M059J (cell line): Measurements from ENCODE around the gene POU6F2. TPM values are rescaled to one million over a fixed set of nuclear protein-coding genes. Genes with fewer than 3 reads are reported as not detected.

Source experiments
- DNase-seq: peaks from one replicate; pipeline ENCODE4 v3.0.0-alpha.2; 2012; ENCODE audit warnings: low read depth
- total RNA-seq: library from RNA; depleted of rRNA; stranded (reverse); fragments of >200 nt; shearing (Covaris generic); gene quantifications from 2 replicates; pipeline ENCODE4 v1.2.3, GENCODE V29; 2014

The POU6F2 gene
- total RNA-seq, 1 experiment from 2014 or later, result not detected

DNA sequence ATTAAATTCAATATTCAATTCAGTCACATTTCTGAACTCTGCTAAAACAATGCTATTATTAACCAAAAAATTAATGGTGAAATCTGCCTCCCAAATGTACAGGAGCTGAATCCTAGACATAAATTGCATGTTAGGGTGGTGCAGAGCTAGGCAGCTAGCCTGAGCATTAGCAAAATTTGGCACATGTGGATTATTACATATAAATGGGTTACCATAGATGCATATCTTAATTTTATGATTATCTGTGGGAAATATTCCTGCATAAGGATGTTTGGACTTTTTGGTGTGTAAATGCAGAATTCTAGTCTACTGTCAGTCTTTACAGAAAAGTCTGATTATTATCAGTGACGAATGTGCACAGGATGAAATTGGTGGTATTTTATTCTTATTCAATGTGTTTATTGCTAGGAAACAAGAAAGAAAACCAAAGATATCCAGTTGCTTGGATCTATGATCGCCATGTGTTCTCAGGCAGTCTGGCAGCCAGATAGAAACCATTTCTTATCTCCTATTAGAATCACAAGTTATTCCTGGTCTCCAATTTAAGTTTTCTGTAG, 150.7 kb downstream of the POU6F2 start:
- no peak for DNase-seq

DNA sequence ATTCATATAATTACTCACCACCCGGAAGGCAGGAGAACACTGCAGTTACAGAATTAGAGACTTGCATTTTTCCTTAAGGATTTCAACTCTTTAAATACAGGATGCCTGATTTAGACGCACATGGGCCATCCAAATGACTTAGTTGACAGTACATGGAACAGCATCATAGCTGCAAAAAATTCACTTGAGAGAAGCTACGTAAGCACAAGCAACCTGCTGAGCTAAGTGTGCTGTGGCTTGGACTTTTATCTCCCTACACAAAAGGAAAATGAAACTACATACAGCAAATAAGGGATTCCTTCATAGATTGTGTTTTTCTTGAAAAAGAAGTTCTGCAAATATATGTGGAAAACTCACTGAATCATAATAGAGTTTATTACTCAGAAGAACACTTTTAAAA, 152.6 kb downstream of the POU6F2 start:
- no peak for DNase-seq

DNA sequence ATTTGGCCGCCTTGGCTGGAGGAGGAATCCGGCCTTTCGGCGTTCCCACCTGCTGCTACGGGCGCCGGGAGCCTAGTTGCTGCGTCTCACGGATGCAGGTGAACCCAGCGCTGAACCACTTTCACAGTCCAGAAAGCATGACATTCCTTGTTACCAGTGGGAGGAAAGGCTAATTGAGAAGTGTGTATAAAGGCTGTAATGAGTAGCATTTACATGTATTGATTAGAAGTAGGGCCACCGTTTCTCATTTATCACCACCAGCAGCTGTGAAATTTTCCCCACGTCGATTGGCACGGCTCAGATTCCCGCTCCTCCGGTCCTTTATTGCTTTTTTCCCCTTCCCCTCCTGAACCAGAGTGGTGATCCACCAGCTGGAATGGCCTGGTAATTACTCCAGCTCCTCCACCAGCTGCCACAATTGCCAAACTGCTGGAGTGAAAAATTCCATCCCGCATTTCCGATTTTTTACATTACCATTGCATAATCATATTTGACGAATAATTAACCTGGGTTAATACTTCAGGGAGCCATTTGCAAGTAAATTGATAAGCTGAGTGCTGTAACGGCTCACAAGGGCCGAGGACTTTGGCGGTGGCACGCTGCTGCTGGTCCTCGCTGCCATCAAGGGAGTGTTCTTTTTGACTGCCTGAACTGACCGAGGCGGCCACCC, 153.3 kb downstream of the POU6F2 start:
- no peak for DNase-seq

DNA sequence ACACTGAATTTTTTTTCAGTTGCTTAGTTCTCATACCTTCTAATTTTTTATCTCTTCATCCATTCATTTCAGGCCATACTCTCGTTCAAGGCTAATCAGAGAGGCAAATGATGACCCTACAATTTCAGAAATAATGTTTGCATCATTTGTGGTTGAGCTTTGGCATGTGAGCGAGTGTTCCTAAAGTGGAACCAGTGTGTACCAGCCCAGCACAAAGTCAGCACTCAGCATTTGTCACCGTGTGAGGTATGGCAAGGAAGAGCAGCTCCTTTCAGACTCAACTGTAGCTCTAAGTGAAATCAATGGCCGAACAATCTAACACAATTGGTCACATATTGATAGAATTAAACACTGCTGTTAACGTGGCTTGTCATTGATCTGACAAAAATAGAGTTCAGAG, 154.6 kb downstream of the POU6F2 start:
- DNase-seq, result no peak

DNA sequence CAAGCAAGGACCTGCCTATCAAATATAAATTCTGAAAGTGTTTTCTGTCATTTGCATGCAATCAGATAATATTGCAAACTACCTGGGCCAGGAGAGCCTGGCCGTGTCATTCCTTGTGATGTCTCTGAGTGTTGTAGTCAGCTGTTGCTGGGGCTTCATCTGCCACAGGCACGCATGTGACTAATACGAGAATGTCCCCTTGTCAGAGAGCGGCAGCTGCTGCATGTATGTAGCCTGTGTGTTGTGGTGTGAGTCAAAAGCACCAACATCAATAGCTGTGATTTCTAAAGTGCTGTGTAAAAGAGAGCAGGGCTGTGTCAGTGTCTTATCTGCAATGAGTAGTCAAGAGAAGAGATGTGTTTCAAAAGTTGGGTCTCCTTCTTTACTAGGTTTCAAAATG, 155.4 kb downstream of the POU6F2 start:
- no peak for DNase-seq

DNA sequence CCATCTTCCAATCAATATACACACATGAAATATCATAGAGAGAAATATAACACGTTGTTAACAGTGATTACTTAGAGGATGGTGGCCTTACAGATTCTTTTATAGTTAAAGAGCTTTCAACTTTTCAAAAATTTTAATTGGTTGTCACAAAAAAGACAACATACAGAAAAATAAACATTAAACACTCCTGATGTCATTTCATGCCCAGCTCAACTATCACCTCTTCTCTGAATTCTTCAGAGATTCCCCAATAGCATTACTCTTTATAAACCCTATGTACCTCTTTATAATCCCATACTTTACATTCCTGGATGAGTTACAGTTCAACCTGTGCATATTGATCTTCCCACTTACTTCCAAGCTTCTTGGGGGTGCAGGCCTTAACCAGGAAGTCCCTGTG, 159.8 kb downstream of the POU6F2 start:
- DNase-seq, result no peak

DNA sequence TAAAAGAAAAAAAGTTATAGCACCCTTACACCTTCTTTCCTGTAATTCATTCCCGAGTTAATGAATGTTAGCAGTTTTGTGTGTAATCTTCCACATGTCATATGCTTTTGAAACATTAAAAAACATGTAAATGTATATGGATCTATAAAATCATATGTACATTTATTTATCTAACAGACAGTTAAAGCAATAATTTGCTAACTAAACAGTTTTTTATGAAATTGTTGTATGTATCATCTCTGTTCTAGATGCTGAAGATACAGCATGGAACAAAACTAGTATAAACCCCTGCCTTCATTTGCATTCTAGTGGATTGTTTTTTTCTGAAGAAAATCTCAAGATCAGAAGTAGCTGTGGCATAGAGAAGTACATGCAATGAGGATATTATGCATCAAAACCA, 165.0 kb downstream of the POU6F2 start:
- no peak for DNase-seq

DNA sequence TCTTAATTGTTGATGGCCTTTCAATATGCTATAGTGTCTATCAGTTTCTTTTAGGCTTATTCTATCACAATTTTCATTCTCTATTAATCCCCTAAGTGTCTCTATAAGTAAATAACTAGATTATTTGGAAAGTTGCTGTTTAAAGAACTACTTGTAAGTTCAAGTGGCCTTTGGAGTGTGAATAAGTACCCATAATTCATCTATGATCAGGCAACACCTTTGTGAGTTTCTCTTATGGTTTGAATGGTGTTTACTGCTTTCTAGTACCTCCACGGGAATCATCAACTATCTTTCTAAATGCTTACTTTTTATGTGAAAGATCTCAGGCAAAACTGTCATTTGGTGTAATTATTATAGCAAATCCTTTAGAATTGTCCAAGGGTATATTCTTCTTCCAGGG, 166.7 kb downstream of the POU6F2 start:
- DNase-seq, result no peak

DNA sequence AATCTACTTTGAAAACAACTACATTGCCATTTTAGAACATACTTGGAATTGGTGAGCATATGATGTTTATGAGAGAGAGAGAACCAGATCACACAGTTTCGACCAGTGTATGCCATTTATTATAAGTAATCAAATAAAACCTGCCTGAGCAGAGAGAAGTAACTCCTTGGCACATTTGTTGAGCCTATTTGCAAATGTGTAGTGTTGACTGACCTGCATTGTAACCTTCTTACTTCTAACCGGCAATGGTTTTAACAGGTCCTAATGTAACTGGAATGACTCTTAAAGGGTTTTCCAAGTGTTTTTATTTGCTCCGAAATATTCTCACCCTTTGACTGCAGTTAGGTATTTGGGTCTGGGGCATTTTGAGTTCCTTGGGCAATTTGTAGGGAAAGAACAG, 167.6 kb downstream of the POU6F2 start:
- no peak for DNase-seq

DNA sequence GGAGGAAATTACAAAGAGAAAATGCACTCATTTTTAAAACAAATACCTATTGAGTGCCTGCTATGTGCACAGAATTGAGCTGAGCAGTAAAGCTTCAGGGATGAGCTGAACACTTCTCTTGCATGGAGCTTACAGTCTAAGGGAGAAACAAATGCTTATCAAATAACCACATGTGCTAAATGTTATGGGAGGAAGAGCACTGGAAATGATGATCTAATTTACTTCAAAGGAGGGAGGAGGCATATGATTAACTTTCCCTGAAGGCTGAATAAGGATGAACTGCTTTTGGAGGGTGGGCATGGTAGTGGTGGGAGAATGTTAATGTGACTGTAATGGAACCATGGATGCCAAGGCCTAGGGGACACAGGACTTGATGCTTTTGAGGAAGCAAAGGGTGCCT, 168.2 kb downstream of the POU6F2 start:
- DNase-seq, result no peak

DNA sequence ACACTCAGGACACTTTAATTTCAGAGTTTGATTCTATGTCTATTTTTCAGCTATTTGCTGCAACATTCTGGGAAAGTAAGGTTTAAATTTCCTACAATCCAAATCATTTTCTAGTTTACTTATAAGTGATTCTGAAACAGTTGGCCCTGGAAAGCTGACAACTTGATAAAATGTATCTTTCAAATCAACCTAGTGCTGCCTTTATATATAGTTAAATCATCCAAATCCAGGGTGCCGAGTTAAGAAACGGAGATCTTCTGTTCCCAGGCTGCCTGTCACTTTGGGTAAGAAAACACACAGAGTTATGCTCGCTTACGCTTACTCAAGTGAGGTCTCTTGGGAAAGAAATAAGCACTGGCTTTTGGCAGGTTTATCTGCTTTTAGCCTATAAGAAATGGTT, 175.0 kb downstream of the POU6F2 start:
- no peak for DNase-seq

DNA sequence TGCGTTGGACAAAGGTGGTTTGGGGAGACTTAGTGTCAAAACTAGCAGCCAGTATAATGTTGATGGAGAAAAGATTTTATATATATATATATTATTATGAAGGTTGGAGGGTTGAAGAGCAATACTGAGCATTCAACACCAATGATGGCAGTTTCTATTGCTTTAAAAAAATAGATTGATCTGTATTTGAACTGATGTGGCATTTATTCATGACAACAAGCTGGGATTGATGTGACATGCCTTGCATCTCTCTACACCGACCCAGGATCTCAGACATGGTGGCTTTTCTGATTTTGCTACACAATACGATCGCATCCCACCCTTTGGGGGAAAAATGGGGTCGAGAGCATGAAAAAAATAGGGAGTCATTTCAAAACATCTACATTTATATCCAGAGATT, 175.4 kb downstream of the POU6F2 start:
- DNase-seq, result no peak

DNA sequence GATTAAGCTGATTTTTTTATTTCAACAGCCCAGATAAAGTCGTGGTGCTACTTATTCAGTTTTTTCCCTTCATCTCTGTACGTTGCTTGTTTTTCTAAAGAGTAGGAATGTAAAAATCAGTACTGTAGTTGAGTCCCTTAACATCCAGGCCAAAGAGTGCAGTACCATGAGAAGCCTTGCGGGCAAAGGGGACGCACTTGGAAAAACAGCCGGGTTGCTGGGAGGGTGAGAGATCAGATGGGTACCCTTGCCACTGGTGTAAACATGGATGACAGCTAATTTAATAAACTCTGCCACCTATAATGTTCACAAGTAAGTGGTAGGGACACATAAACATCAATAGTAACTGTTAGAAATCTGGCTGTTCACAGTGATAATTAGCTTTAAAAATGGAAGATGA, 175.9 kb downstream of the POU6F2 start:
- no peak for DNase-seq

DNA sequence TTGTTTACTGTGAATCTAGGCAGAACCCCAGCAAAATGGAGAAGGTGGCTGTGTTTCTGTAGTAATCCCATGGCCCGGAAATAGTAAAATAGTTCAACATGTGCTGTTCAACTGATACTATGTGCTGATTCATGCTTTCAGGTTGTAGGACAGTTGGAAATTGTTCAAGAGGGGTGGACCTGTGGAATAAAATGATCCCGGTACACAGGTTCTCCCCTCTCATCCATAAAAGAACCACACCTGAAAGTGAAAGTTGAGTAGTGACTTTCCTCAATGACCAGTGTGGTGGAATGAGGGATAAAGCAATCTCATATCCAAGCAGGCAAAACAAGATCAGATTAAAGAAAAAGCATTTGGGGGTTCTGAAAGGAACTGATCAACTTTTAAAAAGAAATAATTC, 177.1 kb downstream of the POU6F2 start:
- peak; percentile 11 for DNase-seq

DNA sequence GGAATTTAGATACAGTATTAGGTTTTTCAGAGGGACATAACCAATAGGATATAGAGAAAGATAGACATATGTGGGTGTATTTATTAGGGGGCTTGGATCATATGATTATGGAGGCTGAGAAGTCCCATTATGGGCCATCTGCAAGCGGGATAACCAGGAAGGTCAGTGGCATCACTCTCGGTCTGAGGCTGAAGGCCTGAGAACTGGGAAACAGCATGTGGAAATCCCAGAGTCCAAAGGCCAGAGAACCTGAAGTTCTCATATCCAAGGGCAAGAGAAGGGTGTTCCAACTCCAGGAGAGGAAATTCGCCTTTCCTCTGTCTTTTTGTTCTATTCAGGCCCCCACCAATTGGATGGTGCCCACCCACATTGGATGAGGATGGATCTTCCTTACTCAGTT, 180.7 kb downstream of the POU6F2 start:
- DNase-seq, result no peak

DNA sequence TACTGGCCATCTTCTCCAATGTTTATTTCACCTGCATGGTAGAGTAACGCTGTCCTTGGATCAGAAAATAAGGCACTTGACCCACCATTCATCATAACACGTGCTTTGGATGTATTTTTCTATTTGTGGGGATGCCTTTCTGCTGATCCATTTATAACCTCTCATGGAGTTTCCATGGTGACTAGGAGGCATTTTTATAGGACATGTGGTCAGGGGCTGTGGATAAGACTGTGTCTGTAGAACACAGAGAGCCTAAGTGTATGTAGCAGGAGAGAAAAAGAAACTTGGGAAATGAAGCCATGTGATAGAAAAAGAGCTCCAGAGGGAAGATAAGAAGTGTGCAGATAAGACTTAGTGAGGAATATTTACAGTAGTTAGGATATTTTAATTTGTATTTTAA, 184.2 kb downstream of the POU6F2 start:
- DNase-seq, result peak; percentile 5

DNA sequence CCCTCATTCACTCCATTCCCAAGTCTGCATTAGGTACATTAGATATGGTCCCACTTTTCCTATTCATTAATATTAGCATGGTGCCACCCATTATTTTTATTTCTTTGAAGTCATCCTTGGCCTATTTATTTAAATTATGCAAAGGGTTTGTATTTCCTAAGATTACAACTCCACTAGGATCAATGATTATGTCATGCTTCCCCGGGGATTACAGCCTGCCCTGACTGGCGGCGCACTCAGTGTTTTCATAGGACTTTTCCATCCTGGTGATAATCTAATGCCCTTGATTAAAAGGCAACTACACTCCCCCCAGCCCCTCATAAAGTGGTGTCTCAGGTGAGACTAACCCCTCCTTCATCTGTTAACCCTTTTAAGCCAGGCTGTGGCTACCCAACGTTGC, 187.2 kb downstream of the POU6F2 start:
- no peak for DNase-seq

DNA sequence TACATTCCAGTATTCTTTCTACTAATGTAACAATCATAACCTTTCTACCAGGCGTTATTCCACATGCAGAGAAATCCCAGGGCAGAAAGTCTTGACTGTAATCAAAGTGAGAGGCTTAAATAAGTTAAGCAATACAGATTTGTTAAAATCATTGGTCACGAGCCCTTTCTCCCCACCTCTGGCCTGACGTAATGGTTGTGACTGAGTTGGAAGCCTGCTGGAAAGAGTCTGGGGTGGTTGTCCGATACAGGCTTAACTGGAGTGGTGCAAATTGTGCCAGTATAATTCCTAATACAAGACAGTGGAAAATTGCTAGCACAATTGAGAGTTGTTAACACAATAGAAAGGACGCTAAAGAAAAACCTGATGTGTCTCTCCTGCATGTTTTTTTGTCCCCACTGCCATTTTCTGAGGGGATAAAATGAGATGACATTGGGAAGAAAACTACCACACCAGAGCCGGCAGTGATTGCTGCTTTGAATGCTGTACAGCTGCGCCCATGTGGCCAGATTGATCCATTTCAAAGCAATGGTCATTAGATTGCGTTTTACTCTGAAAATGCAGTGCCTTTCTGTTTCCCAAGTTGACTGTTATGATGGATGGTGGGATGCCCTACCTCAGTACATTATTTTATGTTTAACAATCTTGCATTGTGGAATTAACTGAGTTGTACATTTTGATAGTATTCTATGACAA, 190.8 kb downstream of the POU6F2 start:
- no peak for DNase-seq

DNA sequence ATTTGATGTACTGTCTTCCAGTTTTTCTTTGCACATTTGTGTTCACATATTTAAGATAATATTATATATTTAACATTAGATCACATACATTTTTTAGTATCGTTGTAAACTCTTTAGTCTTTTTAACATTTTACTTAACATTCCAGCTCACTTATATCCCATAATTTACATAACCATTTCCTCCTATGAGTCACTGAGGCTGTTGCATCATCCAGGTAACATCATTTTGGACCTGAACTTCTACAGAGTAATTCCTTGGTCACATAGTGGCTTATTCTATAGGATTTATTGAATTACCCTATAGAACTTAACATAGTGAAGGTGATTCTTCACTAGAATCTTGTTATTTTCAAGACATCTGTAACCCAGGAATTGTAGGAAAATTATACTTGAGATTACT, 194.4 kb downstream of the POU6F2 start:
- peak; percentile 33 for DNase-seq

DNA sequence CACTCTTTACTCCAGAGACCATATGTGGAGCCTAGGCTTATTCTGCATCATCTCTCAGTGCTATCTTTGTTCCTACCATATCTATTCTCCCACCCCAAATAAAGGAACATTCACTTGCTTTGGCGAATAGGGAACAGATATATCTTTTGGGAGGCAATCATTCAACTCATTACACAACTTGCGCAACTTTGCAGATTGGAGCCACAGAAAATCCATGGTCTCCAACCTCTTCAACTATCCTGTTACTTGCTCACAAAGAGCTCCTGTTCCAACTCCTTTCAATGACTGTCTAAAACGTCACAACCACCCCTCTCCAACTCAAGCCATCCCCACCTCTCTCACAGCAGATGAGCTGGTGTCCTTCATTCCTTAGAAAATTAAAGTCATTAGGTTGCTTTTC, 203.7 kb downstream of the POU6F2 start:
- DNase-seq, result no peak

DNA sequence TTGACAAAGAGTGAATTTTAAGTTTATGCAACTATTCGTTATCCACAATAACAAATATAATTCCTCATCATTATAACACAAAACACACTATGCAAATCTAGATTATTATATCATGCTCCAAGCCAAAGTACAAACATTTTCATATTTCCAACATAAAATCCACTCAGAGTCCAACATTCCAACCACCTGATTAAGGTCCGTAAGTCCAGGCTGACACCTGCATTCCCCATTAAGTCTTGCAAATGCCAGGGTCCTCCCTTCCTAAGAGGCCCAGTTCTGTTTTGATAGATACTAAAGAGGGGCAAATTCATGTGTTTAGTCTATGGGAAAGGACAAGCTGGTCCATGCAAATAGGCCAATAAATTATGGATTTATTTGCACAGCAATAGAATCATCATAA, 206.1 kb downstream of the POU6F2 start:
- no peak for DNase-seq

DNA sequence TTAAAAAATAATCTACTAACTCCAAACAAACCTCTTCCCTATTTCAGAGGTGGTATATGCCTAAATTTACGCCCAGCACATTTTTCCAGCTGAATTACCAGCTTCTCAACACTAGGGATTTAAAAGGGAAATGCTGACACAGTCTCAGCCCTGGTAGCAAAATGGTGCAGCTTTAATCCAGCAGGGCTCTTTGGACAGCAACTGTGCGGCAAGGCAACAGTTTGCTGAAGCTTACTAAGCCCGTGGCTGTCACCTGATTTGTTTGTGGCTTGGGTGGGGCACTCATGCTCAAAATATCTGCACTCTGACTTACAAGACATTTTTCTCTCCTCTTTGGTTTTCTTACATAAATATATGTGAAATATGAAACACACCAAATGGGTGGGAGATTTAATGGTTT, 206.7 kb downstream of the POU6F2 start:
- peak; percentile 46 for DNase-seq

DNA sequence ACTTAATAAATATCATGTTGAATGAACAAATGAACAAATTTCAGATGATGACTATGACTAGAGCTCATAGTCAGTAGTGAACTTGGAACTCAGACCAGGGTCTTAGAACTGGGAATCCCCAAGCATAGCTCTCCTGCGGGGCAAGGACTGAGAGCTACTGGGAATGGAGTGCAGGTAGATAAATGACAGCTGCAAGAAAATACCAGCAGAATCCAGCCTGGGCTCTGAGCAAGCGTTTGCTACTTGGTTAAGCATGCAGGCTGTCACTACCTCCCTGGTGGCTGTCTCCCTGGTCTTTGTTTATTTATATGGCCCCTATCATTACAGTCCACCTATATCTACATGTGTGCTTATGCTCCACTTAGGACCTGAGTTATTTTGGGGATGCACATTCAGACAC, 208.4 kb downstream of the POU6F2 start:
- DNase-seq, result no peak

DNA sequence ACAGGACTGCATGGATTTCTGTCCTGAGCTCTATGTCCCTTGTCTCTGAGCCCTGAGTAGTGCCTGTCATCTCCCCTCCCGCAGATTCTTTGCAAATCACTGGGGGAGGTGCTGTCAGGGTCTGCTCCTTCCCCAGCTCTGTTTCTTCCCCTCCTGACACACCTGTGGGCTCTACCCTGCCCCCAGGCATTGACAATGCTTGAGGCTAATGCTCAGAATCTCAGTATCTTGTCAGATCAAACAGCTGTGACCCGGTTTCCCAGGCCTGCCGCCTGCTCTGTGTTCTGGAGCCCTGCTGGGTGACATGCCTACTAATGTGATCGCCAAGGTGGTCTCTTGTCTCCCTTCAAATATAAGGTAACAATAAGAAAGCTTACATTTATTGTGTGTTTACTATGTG, 209.0 kb downstream of the POU6F2 start:
- no peak for DNase-seq
